Measurements from ENCODE around the gene EFCAB12. TPM values are rescaled to one million over a fixed set of nuclear protein-coding genes. Genes with fewer than 3 reads are reported as not detected.
A peak's percentile ranks its signal among the peaks of the same experiment; 100 is the strongest.

The EFCAB12 gene
- 1 to 10 TPM in 3 of 8 experiments, under 1 TPM in 5; 0.27 to 3.8 (median 0.55) TPM for total RNA-seq

- H3K27ac ChIP-seq: peak within 1 kb of the TSS in 1 of 2 donors; percentile 43
- in situ Hi-C loops (cut with MboI; ENCODE audit: low pct_unique_long_range_greater_than_20kb in 2 of 9, low sequenced_read_pairs in 9 of 9, unreplicated experiment in 9 of 9): no loop called here
- H3K4me1 ChIP-seq (replicated peaks in 1 of 2): peaks cover 5 to 13% of the 10 kb centered on the region in 2 donors
- H3K4me3 ChIP-seq: peak within 1 kb of the TSS; percentile 33 to 48 (median 35)
- 0 to 60% (median 13%) methylated on average over 1 to 26 of the region's 42 CpGs; no CpG with 5 or more reads in 1 of the 10 experiments for WGBS, 10 experiments
- ATAC-seq (replicated peaks in 6 of 8): peak; percentile 94 to 99 (median 98)
These were observed at the start of gene EFCAB12 for GRCh38 chr3:129428376-129429079. EFCAB12 (minus strand) TSS chr3:129428636; CDS start chr3:129428488, 148 bp downstream.

GRCh38 chr3:129476586-129476985 is 48.1 kb upstream of the EFCAB12 start:
- 80 to 93% (median 85%) methylated on average over 1 to 5 of the region's 6 CpGs; no CpG with 5 or more reads in 2 of the 10 experiments for WGBS, 10 experiments
- H3K4me1 ChIP-seq (replicated peaks in 1 of 2): peaks cover 3 to 4% of the 10 kb centered on the region in 2 donors
- no peak for ATAC-seq (replicated peaks in 6 of 8)
- H3K4me3 ChIP-seq: no peak overlapping the region
- H3K27ac ChIP-seq: no peak overlapping the region
- in situ Hi-C loops (cut with MboI; ENCODE audit: low pct_unique_long_range_greater_than_20kb in 2 of 9, low sequenced_read_pairs in 9 of 9, unreplicated experiment in 9 of 9): loop anchor here in 5 of 9 experiments (25.0 kb wide), 5 partner anchors 136 to 461 kb away; partner anchors contain the start of gene PLXND1 (in 1 of the 5)

- 67 to 100% (median 98%) methylated on average over 1 to 3 of the region's 3 CpGs for WGBS, 10 experiments
- no peak overlapping the region for H3K27ac ChIP-seq
- peaks cover 0 to under 1% of the 10 kb centered on the region in 2 donors for H3K4me1 ChIP-seq (replicated peaks in 1 of 2)
- H3K4me3 ChIP-seq: no peak overlapping the region
- in situ Hi-C loops (cut with MboI; ENCODE audit: low pct_unique_long_range_greater_than_20kb in 2 of 9, low sequenced_read_pairs in 9 of 9, unreplicated experiment in 9 of 9): loop anchor here in 5 of 9 experiments (25.0 kb wide), 5 partner anchors 136 to 461 kb away; partner anchors contain the start of gene PLXND1 (in 1 of the 5)
- no peak for ATAC-seq (replicated peaks in 6 of 8)
These were observed 47.4 kb upstream of the EFCAB12 start for GRCh38 chr3:129475863-129476262.

- in situ Hi-C loops (cut with MboI; ENCODE audit: low pct_unique_long_range_greater_than_20kb in 2 of 9, low sequenced_read_pairs in 9 of 9, unreplicated experiment in 9 of 9): loop anchor here in 5 of 9 experiments (25.0 kb wide), 5 partner anchors 137 to 462 kb away; partner anchors contain the start of gene PLXND1 (in 1 of the 5)
- no peaks in the 10 kb centered on the region for H3K4me1 ChIP-seq (replicated peaks in 1 of 2)
- H3K27ac ChIP-seq: no peak overlapping the region
- WGBS, 10 experiments: 61 to 100% (median 87%) methylated on average over 2 to 8 of the region's 10 CpGs
- no peak overlapping the region for H3K4me3 ChIP-seq
- ATAC-seq (replicated peaks in 6 of 8): peak in 3 of 8 experiments; percentile 31 to 86 (median 46)
These were observed 46.8 kb upstream of the EFCAB12 start for GRCh38 chr3:129474984-129475804.

- Histone ChIP-seq H3K4me3 (no peak overlapping the region), H3K4me1 (replicated peaks in 1 of 2) (no peaks in the 10 kb centered on the region), H3K27ac (no peak overlapping the region)
- ATAC-seq (replicated peaks in 6 of 8): no peak
- in situ Hi-C loops (cut with MboI; ENCODE audit: low pct_unique_long_range_greater_than_20kb in 2 of 9, low sequenced_read_pairs in 9 of 9, unreplicated experiment in 9 of 9): loop anchor here in 1 of 9 experiments (25.0 kb wide), 1 partner anchor 339 kb away; no protein-coding TSS in a partner anchor
- WGBS, 10 experiments: 74 to 100% (median 87%) methylated on average over 1 to 3 of the region's 4 CpGs
These were observed 45.3 kb upstream of the EFCAB12 start for GRCh38 chr3:129473769-129474152.

- ATAC-seq (replicated peaks in 6 of 8): no peak
- Histone ChIP-seq H3K27ac (no peak overlapping the region), H3K4me1 (replicated peaks in 1 of 2) (no peaks in the 10 kb centered on the region), H3K4me3 (no peak overlapping the region)
- WGBS, 10 experiments: 40 to 100% (median 86%) methylated on average over 1 to 3 of the region's 4 CpGs
- in situ Hi-C loops (cut with MboI; ENCODE audit: low pct_unique_long_range_greater_than_20kb in 2 of 9, low sequenced_read_pairs in 9 of 9, unreplicated experiment in 9 of 9): loop anchor here in 1 of 9 experiments (25.0 kb wide), 1 partner anchor 339 kb away; no protein-coding TSS in a partner anchor
These were observed 44.8 kb upstream of the EFCAB12 start for GRCh38 chr3:129473067-129473768.

- 80 to 100% (median 100%) methylated on average over 1 to 2 of the region's 2 CpGs; no CpG with 5 or more reads in 4 of the 10 experiments for WGBS, 10 experiments
- no peak overlapping the region for H3K27ac ChIP-seq
- no peak overlapping the region for H3K4me3 ChIP-seq
- in situ Hi-C loops (cut with MboI; ENCODE audit: low pct_unique_long_range_greater_than_20kb in 2 of 9, low sequenced_read_pairs in 9 of 9, unreplicated experiment in 9 of 9): loop anchor here in 1 of 9 experiments (25.0 kb wide), 1 partner anchor 341 kb away; no protein-coding TSS in a partner anchor
- no peak for ATAC-seq (replicated peaks in 6 of 8)
- H3K4me1 ChIP-seq (replicated peaks in 1 of 2): no peaks in the 10 kb centered on the region
These were observed 42.4 kb upstream of the EFCAB12 start for GRCh38 chr3:129470861-129471260.

- no peak for ATAC-seq (replicated peaks in 6 of 8)
- no peak overlapping the region for H3K27ac ChIP-seq
- in situ Hi-C loops (cut with MboI; ENCODE audit: low pct_unique_long_range_greater_than_20kb in 2 of 9, low sequenced_read_pairs in 9 of 9, unreplicated experiment in 9 of 9): loop anchor here in 1 of 9 experiments (25.0 kb wide), 1 partner anchor 343 kb away; no protein-coding TSS in a partner anchor
- 80 to 100% (median 100%) methylated on average over 1 to 2 of the region's 2 CpGs; no CpG with 5 or more reads in 2 of the 10 experiments for WGBS, 10 experiments
- H3K4me1 ChIP-seq (replicated peaks in 1 of 2): no peaks in the 10 kb centered on the region
- H3K4me3 ChIP-seq: no peak overlapping the region
These were observed 40.6 kb upstream of the EFCAB12 start for GRCh38 chr3:129469026-129469425.

GRCh38 chr3:129467932-129468331 is 39.5 kb upstream of the EFCAB12 start:
- peak in 1 of 8 experiments; percentile 56 for ATAC-seq (replicated peaks in 6 of 8)
- in situ Hi-C loops (cut with MboI; ENCODE audit: low pct_unique_long_range_greater_than_20kb in 2 of 9, low sequenced_read_pairs in 9 of 9, unreplicated experiment in 9 of 9): loop anchor here in 1 of 9 experiments (25.0 kb wide), 1 partner anchor 344 kb away; no protein-coding TSS in a partner anchor
- no peaks in the 10 kb centered on the region for H3K4me1 ChIP-seq (replicated peaks in 1 of 2)
- H3K4me3 ChIP-seq: no peak overlapping the region
- H3K27ac ChIP-seq: no peak overlapping the region
- WGBS, 10 experiments: 33 to 50% methylated on average over 1 of the region's 1 CpG; no CpG with 5 or more reads in 8 of the 10 experiments

- Histone ChIP-seq H3K4me3 (no peak overlapping the region), H3K4me1 (replicated peaks in 1 of 2) (no peaks in the 10 kb centered on the region), H3K27ac (no peak overlapping the region)
- in situ Hi-C loops (cut with MboI; ENCODE audit: low pct_unique_long_range_greater_than_20kb in 2 of 9, low sequenced_read_pairs in 9 of 9, unreplicated experiment in 9 of 9): loop anchor here in 1 of 9 experiments (25.0 kb wide), 1 partner anchor 349 kb away; no protein-coding TSS in a partner anchor
- peak in 1 of 8 experiments; percentile 36 for ATAC-seq (replicated peaks in 6 of 8)
- WGBS, 10 experiments: 25 to 83% (median 59%) methylated on average over 1 to 4 of the region's 4 CpGs; no CpG with 5 or more reads in 2 of the 10 experiments
These were observed 35.3 kb upstream of the EFCAB12 start for GRCh38 chr3:129463716-129464115.

GRCh38 chr3:129463094-129463493 is 34.7 kb upstream of the EFCAB12 start:
- 80 to 100% (median 97%) methylated on average over 1 to 3 of the region's 3 CpGs for WGBS, 10 experiments
- Histone ChIP-seq H3K4me3 (no peak overlapping the region), H3K4me1 (replicated peaks in 1 of 2) (no peaks in the 10 kb centered on the region), H3K27ac (no peak overlapping the region)
- in situ Hi-C loops (cut with MboI; ENCODE audit: low pct_unique_long_range_greater_than_20kb in 2 of 9, low sequenced_read_pairs in 9 of 9, unreplicated experiment in 9 of 9): loop anchor here in 1 of 9 experiments (25.0 kb wide), 1 partner anchor 349 kb away; no protein-coding TSS in a partner anchor
- no peak for ATAC-seq (replicated peaks in 6 of 8)
